Rectal smooth muscle tissue (tissue), 1 donor: ENCODE results near the gene GRID1.

Source experiments
- H3K27ac ChIP-seq: one replicate; pipeline ENCODE4 v1.7.0; 2013; ENCODE audit warnings: low read depth, low read length, inconsistent platforms
- H3K27me3 ChIP-seq: one replicate; pipeline ENCODE4 v1.7.0; 2013; ENCODE audit warnings: low read length; ENCODE audit not compliant: control insufficient read depth, insufficient read depth
- H3K36me3 ChIP-seq: one replicate; pipeline ENCODE4 v1.7.0; 2013; ENCODE audit warnings: low read length; ENCODE audit not compliant: control insufficient read depth, insufficient read depth
- H3K4me1 ChIP-seq: one replicate; pipeline ENCODE4 v1.7.0; 2013; ENCODE audit warnings: low read length; ENCODE audit not compliant: control insufficient read depth, insufficient read depth
- H3K4me3 ChIP-seq: one replicate; pipeline ENCODE4 v1.7.0; 2013; ENCODE audit warnings: low read length
- H3K9ac ChIP-seq: one replicate; pipeline ENCODE4 v1.7.0; 2013; ENCODE audit warnings: low read length

Gene GRID1

GRCh38 chr10:85607043-85607695, 759.4 kb downstream of the GRID1 start:
- H3K4me3 ChIP-seq, result no peak overlapping the region
- no peaks in the 10 kb centered on the region for H3K4me1 ChIP-seq
- H3K27ac ChIP-seq, result no peak overlapping the region
- H3K27me3 ChIP-seq, result no peaks in the 10 kb centered on the region
- H3K36me3 ChIP-seq, result no peaks in the 10 kb centered on the region
- H3K9ac ChIP-seq, result no peak overlapping the region

GRCh38 chr10:85606401-85606800, 760.2 kb downstream of the GRID1 start:
- Histone ChIP-seq H3K4me1 (no peaks in the 10 kb centered on the region), H3K4me3 (no peak overlapping the region), H3K27ac (no peak overlapping the region), H3K36me3 (no peaks in the 10 kb centered on the region), H3K9ac (no peak overlapping the region), H3K27me3 (no peaks in the 10 kb centered on the region)

- no peak overlapping the region for H3K27ac ChIP-seq
- H3K36me3 ChIP-seq, result no peaks in the 10 kb centered on the region
- no peaks in the 10 kb centered on the region for H3K27me3 ChIP-seq
- no peak overlapping the region for H3K4me3 ChIP-seq
- no peaks in the 10 kb centered on the region for H3K4me1 ChIP-seq
- H3K9ac ChIP-seq, result no peak overlapping the region
Observed at GRCh38 chr10:85604884-85605283, 761.7 kb downstream of the GRID1 start.

GRCh38 chr10:85604136-85604725, 762.4 kb downstream of the GRID1 start:
- no peak overlapping the region for H3K4me3 ChIP-seq
- H3K36me3 ChIP-seq, result no peaks in the 10 kb centered on the region
- H3K27me3 ChIP-seq, result no peaks in the 10 kb centered on the region
- H3K9ac ChIP-seq, result no peak overlapping the region
- H3K4me1 ChIP-seq, result no peaks in the 10 kb centered on the region
- H3K27ac ChIP-seq, result no peak overlapping the region

- Histone ChIP-seq H3K27me3 (no peaks in the 10 kb centered on the region), H3K27ac (no peak overlapping the region), H3K9ac (no peak overlapping the region), H3K4me3 (no peak overlapping the region), H3K36me3 (no peaks in the 10 kb centered on the region), H3K4me1 (no peaks in the 10 kb centered on the region)
Observed at GRCh38 chr10:85603151-85603940, 763.2 kb downstream of the GRID1 start.

- Histone ChIP-seq H3K27me3 (no peaks in the 10 kb centered on the region), H3K9ac (no peak overlapping the region), H3K4me3 (no peak overlapping the region), H3K27ac (no peak overlapping the region), H3K4me1 (no peaks in the 10 kb centered on the region), H3K36me3 (no peaks in the 10 kb centered on the region)
Observed at GRCh38 chr10:85602713-85603112, 763.9 kb downstream of the GRID1 start.

GRCh38 chr10:85602306-85602705, 764.3 kb downstream of the GRID1 start:
- Histone ChIP-seq H3K27ac (no peak overlapping the region), H3K27me3 (no peaks in the 10 kb centered on the region), H3K36me3 (no peaks in the 10 kb centered on the region), H3K4me3 (no peak overlapping the region), H3K4me1 (no peaks in the 10 kb centered on the region), H3K9ac (no peak overlapping the region)

- Histone ChIP-seq H3K27ac (no peak overlapping the region), H3K9ac (no peak overlapping the region), H3K4me3 (no peak overlapping the region), H3K4me1 (no peaks in the 10 kb centered on the region), H3K36me3 (no peaks in the 10 kb centered on the region), H3K27me3 (no peaks in the 10 kb centered on the region)
Observed at GRCh38 chr10:85601526-85601925, 765.1 kb downstream of the GRID1 start.

- Histone ChIP-seq H3K9ac (no peak overlapping the region), H3K4me1 (no peaks in the 10 kb centered on the region), H3K27me3 (no peaks in the 10 kb centered on the region), H3K36me3 (no peaks in the 10 kb centered on the region), H3K27ac (no peak overlapping the region), H3K4me3 (no peak overlapping the region)
Observed at GRCh38 chr10:85600744-85601081, 765.9 kb downstream of the GRID1 start.

- H3K27ac ChIP-seq, result no peak overlapping the region
- no peaks in the 10 kb centered on the region for H3K36me3 ChIP-seq
- no peak overlapping the region for H3K9ac ChIP-seq
- H3K4me3 ChIP-seq, result no peak overlapping the region
- H3K4me1 ChIP-seq, result no peaks in the 10 kb centered on the region
- H3K27me3 ChIP-seq, result no peaks in the 10 kb centered on the region
Observed at GRCh38 chr10:85600026-85600743, 766.4 kb downstream of the GRID1 start.

GRCh38 chr10:85599081-85599480, 767.5 kb downstream of the GRID1 start:
- no peak overlapping the region for H3K4me3 ChIP-seq
- no peaks in the 10 kb centered on the region for H3K36me3 ChIP-seq
- H3K27me3 ChIP-seq, result no peaks in the 10 kb centered on the region
- H3K9ac ChIP-seq, result no peak overlapping the region
- H3K27ac ChIP-seq, result no peak overlapping the region
- no peaks in the 10 kb centered on the region for H3K4me1 ChIP-seq

GRCh38 chr10:85598646-85599045, 767.9 kb downstream of the GRID1 start:
- Histone ChIP-seq H3K27ac (no peak overlapping the region), H3K36me3 (no peaks in the 10 kb centered on the region), H3K27me3 (no peaks in the 10 kb centered on the region), H3K4me1 (no peaks in the 10 kb centered on the region), H3K9ac (no peak overlapping the region), H3K4me3 (no peak overlapping the region)
